Endothelial cell of umbilical vein (primary cell): ENCODE measurements around the gene KCNN1.

Source experiments
- CTCF ChIP-seq, 2 donors: IDR thresholded peaks; 1 replicate in 1 of 2; 2 replicates in 1 of 2; pipeline ENCODE4 v1.5.1; 2011; ENCODE audit warnings: low read length in 2 of 2, mild to moderate bottlenecking in 2 of 2, moderate library complexity in 2 of 2, control low read depth in 1 of 2, inconsistent platforms in 1 of 2, low read depth in 1 of 2; ENCODE audit not compliant: insufficient read depth in 1 of 2; ENCODE audit errors: extremely low read depth in 1 of 2
- MYC ChIP-seq: IDR thresholded peaks from one replicate; pipeline ENCODE4 v1.6.1; 2011; ENCODE audit warnings: mild to moderate bottlenecking, low read depth, low read length

GRCh38 chr19:17973759-17974158, 6.9 kb downstream of the KCNN1 start:
- TF ChIP-seq MYC (no peak), CTCF (IDR thresholded peaks at IDR 0.05; ENCODE audit: extremely low read depth in 1 of 2, insufficient read depth in 1 of 2, low read depth in 1 of 2, low read length in 2 of 2) (no peak)
